HG03159 (cell line): ENCODE data around the gene ATP2B3.

Experiments used
- ATAC-seq: cut with Tn5 transposase; IDR thresholded peaks from one replicate; pipeline ENCODE4 v1.9.1; 2021; ENCODE audit warnings: mild to moderate bottlenecking, moderate library complexity; ENCODE audit not compliant: unreplicated experiment

Gene ATP2B3

DNA sequence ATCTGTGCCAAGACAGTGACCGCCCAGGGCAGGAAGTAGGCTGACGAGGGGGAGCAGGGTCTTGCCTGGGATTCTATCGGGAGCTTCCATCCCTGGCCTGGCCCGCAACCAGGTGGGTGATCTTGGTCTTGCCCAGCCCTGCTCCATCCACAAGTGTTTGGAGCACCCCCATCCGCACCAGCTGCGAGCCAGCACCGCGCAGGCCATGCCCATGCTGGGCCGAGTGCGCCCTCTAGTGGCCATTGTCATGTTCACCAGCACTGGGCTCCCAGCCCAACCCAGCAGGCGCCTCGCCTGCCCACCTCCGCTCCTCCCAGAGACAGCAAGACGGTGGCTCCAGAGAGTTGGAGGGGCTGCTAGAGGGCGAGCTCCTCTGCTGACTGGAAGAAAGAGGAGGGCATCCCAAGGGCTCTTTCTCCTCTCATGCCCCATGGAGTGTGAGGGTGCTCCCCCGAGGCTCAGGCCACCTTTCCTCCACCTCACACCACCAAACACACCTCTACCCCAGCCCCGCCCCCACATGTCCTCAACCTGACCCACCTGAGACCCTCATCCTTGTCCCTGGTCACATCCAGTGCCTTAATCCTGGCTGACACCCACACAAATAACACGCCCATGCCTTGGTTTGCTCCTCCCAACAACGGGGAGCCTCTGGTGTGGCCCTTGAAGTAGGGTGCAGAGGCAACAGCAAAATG, 9.8 kb upstream of the ATP2B3 start:
- peak; percentile 91 for ATAC-seq

DNA sequence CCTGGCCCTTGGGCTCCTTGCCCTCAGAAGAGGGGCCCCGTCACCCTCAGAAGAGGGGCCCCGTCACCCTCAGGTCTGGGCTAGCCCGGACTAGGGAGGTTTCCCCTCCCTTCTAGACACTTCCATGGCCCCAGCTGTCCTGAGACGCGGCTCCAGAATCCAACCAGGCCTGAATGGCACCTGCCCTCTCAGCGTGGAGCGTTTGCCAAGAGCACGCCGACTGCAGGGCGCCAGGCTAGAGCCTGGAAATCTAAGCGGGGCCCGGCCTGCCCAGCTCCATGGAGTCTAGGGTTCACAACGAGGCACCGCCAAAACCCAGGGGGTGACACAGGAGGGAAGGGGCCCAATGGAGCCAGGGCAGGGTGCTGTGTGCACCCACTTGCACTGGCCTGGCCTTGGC, 7.8 kb upstream of the ATP2B3 start:
- ATAC-seq, result no peak

DNA sequence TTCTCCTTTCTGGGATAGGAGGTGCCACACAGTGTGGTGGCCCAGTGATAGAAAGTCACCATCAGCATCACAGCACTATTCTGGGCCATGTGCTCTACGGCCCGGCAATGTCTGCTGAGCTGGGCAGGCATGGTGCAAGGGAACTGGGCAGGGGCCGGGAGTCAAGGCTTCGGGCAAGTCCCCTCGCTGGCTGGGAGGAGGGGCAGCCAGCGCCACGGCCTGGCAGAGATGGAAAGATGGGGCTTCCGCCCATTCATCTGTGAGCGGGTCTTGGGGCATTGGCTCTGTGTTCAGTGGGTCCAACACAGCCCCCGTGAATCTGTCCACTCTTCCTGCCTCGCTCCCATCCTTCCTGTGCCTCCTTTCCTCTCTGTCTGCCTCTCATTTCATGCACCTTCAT, 7.1 kb upstream of the ATP2B3 start:
- ATAC-seq, result no peak

GRCh38 chrX:153511784-153512500, 5.5 kb upstream of the ATP2B3 start:
- ATAC-seq, result no peak

DNA sequence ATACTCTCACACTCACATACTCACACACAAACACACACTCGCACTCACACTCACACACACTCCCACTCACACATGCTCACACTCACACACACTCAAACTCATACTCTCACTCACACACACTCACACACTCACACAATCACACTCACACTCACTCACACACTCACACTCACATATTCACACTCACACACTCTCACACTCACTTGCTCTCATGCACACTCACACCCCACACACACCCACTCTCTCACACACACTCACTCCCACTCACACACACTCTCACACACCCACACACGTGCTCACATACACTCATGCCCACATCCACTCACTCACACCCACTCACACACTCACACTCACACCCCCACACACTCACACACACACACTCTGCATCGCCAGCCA, 4.9 kb upstream of the ATP2B3 start:
- no peak for ATAC-seq

- ATAC-seq, result no peak
Measured at GRCh38 chrX:153513265-153513664, 4.2 kb upstream of the ATP2B3 start.

DNA sequence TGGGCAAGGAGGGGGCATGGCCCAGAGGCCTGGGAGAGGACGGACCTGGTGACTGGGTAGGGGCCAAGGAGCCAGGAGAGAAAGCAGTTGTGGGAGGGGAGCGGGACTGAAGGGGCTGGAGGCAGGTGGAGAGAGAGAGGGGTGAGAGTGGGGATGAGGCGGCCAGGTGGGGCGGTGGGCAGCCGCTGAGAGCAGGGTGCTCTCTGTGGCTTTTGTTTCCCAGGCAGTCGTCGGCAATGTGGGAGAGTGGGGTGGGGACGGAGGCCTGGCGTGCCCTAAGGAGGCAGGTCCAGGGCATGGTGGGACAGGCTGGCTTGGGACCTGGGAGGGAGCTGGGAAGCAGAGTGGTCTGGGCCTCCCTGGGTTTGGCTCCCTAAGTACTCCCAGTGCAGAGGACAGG, 3.2 kb upstream of the ATP2B3 start:
- ATAC-seq, result no peak

DNA sequence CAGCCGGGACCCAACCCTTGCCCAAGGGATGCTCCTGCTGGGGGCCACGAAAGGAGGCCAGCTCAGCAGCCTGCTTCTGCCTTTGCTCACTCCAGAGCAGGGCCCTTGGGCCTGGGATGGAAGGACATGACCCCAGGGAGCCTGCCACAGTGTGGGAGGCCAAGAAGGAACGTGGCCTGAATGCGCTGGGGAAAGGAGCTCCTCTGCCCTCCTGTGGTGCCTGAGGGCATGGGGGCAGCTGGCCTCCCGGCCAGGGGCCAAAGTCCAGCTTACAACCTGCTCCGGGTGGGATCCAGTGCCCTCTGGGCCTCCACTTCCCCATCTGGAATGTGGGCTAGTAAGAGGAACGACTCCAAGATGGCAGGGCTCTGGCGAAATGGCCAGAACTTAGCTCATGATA, 2.0 kb upstream of the ATP2B3 start:
- ATAC-seq, result no peak

- no peak for ATAC-seq
Measured at GRCh38 chrX:153516073-153516472, 1.4 kb upstream of the ATP2B3 start.

- ATAC-seq, result no peak
Measured at GRCh38 chrX:153517946-153518834, 748 bp downstream of the ATP2B3 start.

- ATAC-seq, result no peak
Measured at GRCh38 chrX:153519569-153520286, 2.3 kb downstream of the ATP2B3 start.

- no peak for ATAC-seq
Measured at GRCh38 chrX:153520287-153520917, 3.0 kb downstream of the ATP2B3 start.

- ATAC-seq, result no peak
Measured at GRCh38 chrX:153521034-153521433, 3.6 kb downstream of the ATP2B3 start.

DNA sequence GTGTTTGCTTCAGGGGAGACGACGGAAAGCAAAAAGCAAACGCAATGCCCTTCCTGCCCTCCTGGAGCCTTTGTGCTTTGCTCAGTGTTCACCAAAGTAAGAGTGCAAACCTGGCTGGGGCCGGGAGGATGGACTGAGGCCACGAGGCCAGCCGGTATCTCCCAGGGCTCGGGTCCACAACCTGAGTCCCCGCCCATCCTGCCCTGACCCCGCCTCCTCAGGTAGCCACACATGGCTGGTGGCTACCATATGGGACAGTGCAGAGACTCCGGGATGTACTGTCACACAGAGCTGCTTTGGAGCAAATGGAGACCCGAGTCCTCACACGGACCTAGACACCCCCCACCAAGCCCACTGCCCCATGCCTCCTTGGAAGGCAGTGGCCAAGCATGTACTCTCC, 4.8 kb downstream of the ATP2B3 start:
- no peak for ATAC-seq

- no peak for ATAC-seq
Measured at GRCh38 chrX:153523269-153523668, 5.8 kb downstream of the ATP2B3 start.

DNA sequence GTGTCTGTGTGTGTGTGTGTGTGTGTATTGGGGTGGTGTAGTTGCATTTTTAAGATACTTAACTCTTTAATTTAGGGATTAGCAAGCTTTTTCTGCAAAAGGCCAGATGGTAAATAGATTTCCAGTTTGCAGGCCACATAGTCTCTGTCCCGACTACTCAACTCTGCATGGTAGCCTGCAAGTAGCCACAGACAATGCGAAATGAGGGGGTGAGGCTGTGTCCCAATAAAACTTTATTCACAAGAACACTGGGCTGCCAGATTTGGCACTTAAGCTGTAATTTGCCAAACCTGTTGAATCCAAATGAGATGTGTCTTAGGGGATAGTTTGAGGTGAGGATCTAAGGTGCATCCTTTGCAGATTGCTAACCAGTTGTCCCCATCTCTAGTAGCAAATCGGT, 6.8 kb downstream of the ATP2B3 start:
- ATAC-seq, result no peak

DNA sequence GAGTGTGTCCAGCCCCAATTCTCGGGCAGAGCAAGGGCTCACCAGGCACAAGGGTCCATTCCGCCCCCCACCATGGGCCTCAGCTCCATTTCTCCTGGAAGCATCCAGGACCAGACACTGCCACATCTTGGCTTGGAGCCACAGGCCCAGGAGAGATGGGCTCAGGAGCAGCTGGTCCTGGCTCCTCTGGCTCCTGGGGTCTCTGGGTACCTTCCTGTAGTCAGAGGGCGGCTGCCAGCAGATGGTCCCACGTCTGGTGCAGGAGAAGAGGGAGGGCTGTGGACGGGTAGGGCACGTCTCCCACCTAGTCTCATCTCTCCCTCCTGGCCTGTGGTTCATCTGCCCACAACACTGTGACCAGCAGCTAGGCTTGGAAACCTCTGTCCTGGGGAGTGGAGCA, 8.0 kb downstream of the ATP2B3 start:
- ATAC-seq, result no peak

DNA sequence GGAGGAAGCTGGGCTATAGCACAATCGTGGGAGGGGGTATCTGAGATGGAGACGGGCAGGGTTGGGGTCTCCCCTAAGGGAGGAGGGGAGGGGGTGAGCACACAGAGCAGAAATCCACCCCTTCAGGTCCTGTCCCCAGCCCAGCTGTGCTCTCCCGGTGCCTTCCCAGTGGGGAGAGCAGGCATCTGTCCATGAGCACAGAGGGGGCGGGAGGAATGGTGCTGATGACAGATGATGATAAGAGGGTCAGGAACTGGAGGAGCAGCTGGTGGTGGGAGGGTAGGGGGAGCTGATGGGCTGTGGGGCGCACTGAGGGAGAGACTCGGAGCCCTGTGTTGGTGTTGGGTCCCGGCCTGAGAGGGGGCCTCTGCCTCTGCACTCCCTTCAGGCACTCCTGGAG, 8.6 kb downstream of the ATP2B3 start:
- ATAC-seq, result no peak

DNA sequence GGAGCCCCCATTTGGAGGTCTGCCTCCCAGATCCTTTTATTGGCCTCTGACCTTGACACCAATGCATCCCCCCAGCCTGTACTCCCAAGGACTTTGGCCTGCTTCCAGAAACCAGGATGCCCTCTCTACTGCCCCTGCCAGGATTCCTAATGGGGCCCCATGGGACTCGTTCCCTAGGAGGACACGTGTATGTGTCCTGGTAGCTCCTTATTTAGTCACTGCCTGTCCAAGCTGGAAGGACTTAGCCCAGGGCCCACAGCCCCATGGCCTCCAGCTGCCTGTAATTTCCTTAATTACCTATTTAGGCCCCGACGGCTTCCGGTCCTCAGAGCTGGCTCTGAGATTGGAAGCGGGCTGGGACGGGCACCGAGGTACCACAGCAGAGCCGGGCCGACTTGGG, 9.4 kb downstream of the ATP2B3 start:
- ATAC-seq, result no peak

DNA sequence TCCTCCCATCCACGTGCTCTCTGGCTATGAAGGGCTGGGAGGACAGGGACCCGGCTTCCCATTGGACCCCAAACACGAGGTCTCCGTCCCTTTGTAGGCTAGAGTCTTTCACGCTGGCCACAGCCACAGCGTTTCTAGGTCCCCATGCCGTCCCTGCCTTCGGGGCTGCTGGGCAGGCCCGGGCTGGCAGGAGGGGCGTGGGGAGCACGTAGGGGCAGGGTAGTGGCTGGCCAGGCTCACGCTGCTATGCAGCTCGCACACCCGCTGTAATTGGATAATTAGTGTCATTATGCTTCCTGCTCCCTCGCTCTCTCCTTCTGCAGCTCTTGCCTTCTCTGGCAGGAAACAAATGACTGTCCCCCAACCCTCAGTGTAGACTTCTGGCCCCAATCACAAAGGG, 9.8 kb downstream of the ATP2B3 start:
- ATAC-seq, result no peak
